ENCODE data around the gene ANGPTL8.

The ANGPTL8 gene

DNA sequence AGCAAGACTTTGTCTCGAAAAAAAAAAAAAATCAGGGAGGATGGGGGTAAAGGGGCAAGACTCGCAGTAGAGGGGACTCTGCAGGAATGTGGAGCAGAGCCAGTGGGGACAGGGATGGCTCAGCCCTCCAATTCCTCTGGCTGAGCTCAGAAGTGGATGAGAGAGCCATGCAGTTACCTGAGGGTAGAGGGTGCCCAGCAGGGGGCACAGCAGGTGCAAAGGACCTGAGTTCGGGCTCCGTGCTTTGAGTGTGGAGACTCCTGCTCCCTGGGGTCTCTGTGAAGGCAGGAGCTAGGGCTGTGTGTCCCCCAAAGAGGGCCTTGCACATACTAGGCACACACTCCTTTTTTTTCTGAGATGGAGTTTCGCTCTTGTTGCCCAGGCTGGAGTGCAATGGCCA lies 15.2 kb downstream of the ANGPTL8 start:
- ChIA-PET POLR2A (no interaction called here), CTCF (interaction anchor here (1.1 to 2.0 kb wide), 4 partner anchors 12 to 37 kb away, joined by 3 to 8 read pairs (median 4); no protein-coding TSS in a partner anchor)
- TF ChIP-seq, protein P1, sequence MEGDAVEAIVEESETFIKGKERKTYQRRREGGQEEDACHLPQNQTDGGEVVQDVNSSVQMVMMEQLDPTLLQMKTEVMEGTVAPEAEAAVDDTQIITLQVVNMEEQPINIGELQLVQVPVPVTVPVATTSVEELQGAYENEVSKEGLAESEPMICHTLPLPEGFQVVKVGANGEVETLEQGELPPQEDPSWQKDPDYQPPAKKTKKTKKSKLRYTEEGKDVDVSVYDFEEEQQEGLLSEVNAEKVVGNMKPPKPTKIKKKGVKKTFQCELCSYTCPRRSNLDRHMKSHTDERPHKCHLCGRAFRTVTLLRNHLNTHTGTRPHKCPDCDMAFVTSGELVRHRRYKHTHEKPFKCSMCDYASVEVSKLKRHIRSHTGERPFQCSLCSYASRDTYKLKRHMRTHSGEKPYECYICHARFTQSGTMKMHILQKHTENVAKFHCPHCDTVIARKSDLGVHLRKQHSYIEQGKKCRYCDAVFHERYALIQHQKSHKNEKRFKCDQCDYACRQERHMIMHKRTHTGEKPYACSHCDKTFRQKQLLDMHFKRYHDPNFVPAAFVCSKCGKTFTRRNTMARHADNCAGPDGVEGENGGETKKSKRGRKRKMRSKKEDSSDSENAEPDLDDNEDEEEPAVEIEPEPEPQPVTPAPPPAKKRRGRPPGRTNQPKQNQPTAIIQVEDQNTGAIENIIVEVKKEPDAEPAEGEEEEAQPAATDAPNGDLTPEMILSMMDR (IDR thresholded peaks at IDR 0.05; ENCODE audit: control extremely low read depth, extremely low read depth, low read depth, missing control alignments): no peak
- DNase-seq (ENCODE audit: extremely low spot score): no peak

DNA sequence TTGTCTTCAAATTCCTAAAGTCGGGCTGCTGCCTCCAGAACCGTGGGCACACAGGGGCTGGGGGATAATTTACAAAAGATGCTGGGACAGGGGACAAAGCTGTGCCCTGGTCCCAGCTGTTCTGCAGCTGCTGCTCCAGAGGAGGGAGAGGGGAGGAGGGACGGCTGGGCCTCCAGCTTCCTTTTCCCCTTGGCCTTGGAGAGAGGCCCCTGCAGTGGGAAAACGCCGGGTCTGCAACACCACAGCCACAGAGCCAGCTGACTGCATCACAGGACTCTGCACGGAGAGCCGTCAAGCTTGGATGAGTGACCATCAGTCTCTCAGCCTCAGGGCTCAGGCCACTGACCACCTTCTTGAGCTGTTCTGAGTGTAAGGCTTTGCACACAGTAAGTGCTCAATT lies 16.8 kb downstream of the ANGPTL8 start:
- ChIA-PET POLR2A (no interaction called here), CTCF (interaction anchor here (1.1 to 3.2 kb wide), 6 partner anchors 10 to 130 kb away, joined by 3 to 12 read pairs (median 4); no protein-coding TSS in a partner anchor)
- DNase-seq (ENCODE audit: extremely low spot score): no peak
- TF ChIP-seq, protein P1 (IDR thresholded peaks at IDR 0.05; ENCODE audit: control extremely low read depth, extremely low read depth, low read depth, missing control alignments): no peak

DNA sequence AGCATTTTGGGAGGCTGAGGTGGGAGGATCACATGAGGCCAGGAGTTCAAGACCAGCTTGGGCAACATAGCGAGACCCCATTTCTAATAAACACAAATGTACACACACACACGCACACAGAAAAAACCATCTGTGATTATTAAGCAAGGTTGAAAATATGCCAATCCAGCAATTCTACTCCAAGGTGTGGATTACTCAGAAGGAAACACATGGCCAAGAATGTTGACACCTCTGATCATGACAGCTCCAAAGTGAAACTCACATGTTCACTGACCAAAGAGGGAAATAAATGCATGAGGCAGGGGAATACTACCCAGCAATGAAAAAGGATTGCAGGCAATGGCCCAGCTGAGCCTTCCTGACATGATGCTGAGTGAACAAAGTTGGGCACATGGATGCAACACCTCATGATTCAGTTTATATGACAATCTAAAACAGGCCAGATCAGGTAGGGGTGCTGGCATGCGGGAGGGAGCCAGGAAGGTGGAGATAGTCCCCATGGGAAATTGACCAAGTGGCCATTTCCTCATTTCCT lies 18.5 kb downstream of the ANGPTL8 start:
- TF ChIP-seq, protein P1 (IDR thresholded peaks at IDR 0.05; ENCODE audit: control extremely low read depth, extremely low read depth, low read depth, missing control alignments): no peak
- ChIA-PET CTCF (interaction anchor here (3.2 kb wide), 1 partner anchor 14 kb away, joined by 12 read pairs; no protein-coding TSS in a partner anchor), POLR2A (no interaction called here)

GRCh38 chr19:11260996-11261395 lies 21.6 kb downstream of the ANGPTL8 start:
- TF ChIP-seq, protein P1 (IDR thresholded peaks at IDR 0.05; ENCODE audit: control extremely low read depth, extremely low read depth, low read depth, missing control alignments): no peak
- ChIA-PET POLR2A (no interaction called here), CTCF (interaction anchor here (1.3 to 1.5 kb wide), 3 partner anchors 33 to 222 kb away, joined by 3 to 4 read pairs (median 3); no protein-coding TSS in a partner anchor)
- DNase-seq (ENCODE audit: extremely low spot score): no peak

More for the DNA sequence above, 18.5 kb downstream of the ANGPTL8 start:
- no peak for DNase-seq (ENCODE audit: extremely low spot score)

DNA sequence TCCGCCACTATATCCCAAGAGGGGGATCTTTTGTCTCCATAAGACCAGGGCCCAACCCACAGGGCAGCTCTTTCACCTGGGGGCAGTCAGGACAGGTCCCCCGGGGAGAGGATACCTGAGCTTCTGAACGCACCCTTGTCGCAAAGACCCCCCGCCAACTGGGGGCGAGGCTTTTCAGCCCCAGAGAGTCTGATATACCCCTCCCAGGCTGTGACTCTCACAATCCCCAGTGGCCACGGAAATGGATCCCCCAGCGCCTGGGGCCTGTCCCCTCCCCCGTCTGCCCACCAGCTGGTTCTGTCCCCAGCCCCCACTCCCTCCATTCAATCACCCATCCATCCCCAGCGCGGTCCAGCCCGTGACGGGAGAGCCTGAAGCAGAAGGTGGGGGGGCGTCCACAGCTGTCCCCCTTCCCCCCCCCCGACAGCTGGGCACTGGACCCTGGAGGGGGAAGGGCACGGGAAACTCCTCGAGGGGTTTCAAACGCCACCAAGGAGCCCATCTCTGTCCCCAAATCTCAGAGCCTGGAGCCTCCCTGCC lies 22.1 kb downstream of the ANGPTL8 start:
- ChIA-PET CTCF (interaction anchor here (1.1 to 1.4 kb wide), 2 partner anchors 22 to 33 kb away, joined by 4 read pairs; no protein-coding TSS in a partner anchor), POLR2A (no interaction called here)
- TF ChIP-seq, protein P1 (IDR thresholded peaks at IDR 0.05; ENCODE audit: control extremely low read depth, extremely low read depth, low read depth, missing control alignments): no peak
- no peak for DNase-seq (ENCODE audit: extremely low spot score)

GRCh38 chr19:11261971-11262839 lies 22.8 kb downstream of the ANGPTL8 start, which contains the start of gene DOCK6:
Gene DOCK6, minus strand, starts transcription at chr19:11262524. Its CDS starts 84 bp downstream, at chr19:11262440.
- peak; percentile 79 for DNase-seq (ENCODE audit: extremely low spot score)
- TF ChIP-seq, protein P1 (IDR thresholded peaks at IDR 0.05; ENCODE audit: control extremely low read depth, extremely low read depth, low read depth, missing control alignments): peak; percentile 45
- CTCF ChIA-PET: interaction anchor here (1.1 to 2.8 kb wide), 4 partner anchors 11 to 32 kb away, joined by 4 to 9 read pairs (median 4); no protein-coding TSS in a partner anchor
- POLR2A ChIA-PET: no interaction called here
